A172 (cell line): ENCODE results near the gene TPD52L1. TPM values are rescaled to one million over a fixed set of nuclear protein-coding genes. Genes with fewer than 3 reads are reported as not detected.

Experiments
- DNase-seq: peaks from one replicate; pipeline ENCODE4 v3.0.0-alpha.2; 2015; ENCODE audit warnings: low spot score
- total RNA-seq: library from RNA; depleted of rRNA; stranded (reverse); fragments of >200 nt; shearing (Covaris generic); gene quantifications from 2 replicates; pipeline ENCODE4 v1.2.3, GENCODE V29; 2014

Gene TPD52L1
- total RNA-seq, 1 experiment from 2014 or later = 2.9 TPM

DNA sequence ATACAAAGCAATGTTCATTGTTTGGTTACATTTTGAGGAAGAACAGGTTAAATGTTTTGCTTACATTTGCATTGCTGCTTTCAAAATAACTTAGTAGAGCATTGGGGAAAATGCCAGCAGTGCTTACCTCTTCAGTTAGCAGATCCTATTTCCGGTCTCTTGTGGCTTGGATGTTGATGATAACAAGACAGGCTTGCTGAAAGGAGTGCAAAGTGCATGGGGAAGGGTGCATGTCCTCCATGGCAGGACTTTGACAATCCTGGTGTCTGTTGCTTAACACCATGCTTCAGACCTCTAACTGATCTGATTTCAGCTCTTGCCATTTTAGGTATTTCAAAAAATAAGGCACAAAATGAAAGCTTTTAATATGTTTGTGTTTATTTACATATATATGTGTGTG, 21.1 kb downstream of the TPD52L1 start:
- DNase-seq = no peak

DNA sequence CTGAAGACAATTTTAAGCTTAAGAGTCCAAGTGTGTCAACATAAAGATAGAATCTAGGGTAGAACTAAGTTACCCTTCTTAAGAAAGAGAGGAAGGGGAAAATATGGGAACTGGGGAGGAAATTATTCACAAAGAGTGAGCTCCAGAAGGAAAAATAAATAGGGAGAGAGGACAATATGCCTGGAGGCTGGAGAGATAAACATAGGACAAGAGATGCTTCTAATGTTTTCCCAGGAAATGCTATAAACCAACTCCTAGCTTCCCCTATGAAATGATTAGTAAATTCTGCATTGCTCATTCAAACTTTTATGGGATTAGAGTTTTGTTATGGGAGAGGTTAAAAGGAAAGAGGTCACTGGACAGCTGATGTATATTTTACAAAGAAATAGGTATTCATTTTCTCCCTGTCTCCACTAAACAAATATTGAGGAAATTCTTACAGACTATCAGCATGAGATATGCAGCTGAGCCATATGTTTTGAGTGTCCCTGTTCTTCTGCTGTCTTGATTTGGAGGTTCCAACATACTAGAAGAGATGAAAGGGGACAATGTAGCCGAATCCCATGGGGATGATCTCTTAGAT, 22.0 kb downstream of the TPD52L1 start:
- DNase-seq = no peak

- DNase-seq = no peak
These were observed 28.9 kb downstream of the TPD52L1 start for GRCh38 chr6:125182237-125183008.

DNA sequence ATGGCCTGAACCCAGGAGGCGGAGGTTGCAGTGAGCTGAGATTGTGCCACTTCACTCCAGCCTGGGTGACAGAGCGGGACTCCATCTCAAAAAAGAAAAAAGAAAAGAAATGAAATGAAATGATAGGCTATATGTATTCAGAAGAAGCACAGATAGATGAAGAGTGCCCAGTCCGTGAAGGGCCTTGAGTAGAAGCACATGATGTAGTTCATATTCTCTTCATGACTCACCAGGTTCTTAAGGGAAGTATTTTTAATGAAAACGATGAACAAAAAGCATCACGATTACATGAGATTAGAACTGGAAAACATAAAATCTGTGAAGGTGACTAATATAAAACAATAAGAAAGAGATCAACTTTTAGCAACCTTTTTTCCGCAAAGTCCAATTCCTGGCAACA, 29.8 kb downstream of the TPD52L1 start:
- DNase-seq = peak; percentile 23

GRCh38 chr6:125188037-125188436, 34.5 kb downstream of the TPD52L1 start:
- peak; percentile 56 for DNase-seq

DNA sequence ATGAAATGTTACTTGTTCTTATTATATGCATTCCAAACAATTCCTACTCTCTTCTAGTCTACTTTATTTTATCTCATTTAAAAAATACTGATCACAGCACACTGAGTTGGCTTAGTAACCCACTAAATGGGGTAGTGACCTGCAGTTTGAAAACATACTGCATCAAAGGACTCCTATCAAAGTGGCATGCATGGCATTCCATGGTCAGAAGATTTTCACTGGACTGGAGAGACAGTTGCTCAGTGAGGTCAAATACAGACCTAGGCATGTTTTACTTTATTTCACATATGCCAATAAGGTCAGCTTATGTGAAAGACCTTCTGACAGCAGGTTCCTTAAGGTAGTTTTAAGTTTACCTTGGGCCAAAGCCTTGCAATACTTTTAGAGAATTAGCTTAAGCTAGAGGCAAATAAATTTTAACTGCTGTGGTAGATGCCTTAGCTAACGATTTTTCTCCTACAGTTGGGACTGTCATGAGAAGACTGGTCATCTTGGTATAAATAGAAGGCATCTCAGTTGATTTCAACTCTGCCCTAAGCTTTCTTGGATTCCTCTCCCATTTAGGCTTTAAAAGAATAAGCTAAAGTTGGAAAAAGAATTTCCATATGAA, 35.1 kb downstream of the TPD52L1 start:
- no peak for DNase-seq

- DNase-seq = no peak
These were observed 35.9 kb downstream of the TPD52L1 start for GRCh38 chr6:125189494-125189893.

- DNase-seq = no peak
These were observed 37.1 kb downstream of the TPD52L1 start for GRCh38 chr6:125190667-125191066.

DNA sequence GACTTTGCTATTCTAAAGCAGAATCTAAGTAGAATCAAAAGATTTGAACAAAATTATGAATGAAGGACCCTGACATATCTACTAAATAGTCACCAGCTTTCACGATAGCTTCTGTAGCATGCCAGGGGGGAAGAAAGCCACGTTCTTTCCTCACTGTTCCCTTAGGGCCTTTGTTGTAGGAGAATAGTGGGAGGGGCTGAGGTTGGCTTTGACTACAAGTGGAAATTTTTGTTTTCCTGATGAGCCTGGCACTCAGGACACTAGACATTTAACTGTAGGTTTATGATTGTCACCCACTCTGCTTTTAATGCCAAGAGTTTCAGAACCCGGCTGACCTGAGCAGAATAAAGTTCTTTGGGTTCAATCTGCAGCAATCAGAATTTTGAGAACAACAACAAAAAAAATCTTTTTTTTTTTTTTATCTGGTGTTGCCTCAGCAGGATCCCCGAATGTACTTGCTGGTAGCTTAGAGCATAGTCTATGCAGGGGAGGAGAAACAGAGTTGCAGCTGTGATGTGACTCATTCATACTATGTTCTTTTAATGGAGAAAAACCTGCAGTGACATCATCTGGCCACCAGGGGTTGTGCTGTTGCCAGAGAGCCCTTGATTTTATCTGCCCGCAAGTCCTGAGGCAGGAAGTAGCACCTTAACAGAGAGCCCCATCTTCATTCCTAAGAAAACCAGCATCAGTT, 38.5 kb downstream of the TPD52L1 start:
- peak; percentile 90 for DNase-seq

DNA sequence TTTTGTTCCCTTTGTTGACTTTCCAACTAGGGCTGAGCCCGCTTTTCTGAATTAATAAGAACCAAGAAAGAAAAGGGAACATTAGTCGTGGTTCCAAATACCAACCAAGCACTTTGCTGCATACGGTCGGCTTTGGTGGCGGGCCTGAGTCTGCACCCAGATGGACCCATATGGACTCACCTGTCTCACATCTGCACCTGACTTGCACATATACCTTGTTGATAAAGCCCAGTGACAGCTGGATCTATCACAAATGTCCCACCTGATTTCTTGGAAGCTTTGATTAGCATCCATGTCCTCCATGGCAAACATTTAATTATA, 39.0 kb downstream of the TPD52L1 start:
- DNase-seq = no peak

- peak; percentile 29 for DNase-seq
These were observed 39.6 kb downstream of the TPD52L1 start for GRCh38 chr6:125193208-125193607.

GRCh38 chr6:125194941-125195340, 41.4 kb downstream of the TPD52L1 start:
- DNase-seq = no peak

- no peak for DNase-seq
These were observed 42.0 kb downstream of the TPD52L1 start for GRCh38 chr6:125195526-125195925.

DNA sequence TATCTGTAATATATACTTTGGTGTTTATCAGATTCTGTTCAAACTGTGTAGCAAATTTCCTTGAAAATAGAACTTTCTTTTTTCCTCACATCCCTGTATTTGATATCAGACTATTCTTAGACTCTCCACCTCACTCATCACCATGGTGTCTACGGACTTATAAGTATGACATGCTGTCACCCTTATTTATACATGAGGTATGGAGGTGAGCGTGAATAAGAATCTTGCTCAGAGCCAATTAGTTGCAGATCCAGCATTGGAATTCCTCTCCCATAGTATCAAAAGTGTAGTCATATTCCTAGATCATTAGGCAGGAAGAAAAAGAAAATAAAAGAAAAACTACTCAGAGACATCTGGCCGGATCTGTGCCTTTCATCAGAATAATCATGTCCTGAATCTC, 43.0 kb downstream of the TPD52L1 start:
- no peak for DNase-seq

GRCh38 chr6:125197795-125198269, 44.3 kb downstream of the TPD52L1 start:
- DNase-seq = peak; percentile 51

DNA sequence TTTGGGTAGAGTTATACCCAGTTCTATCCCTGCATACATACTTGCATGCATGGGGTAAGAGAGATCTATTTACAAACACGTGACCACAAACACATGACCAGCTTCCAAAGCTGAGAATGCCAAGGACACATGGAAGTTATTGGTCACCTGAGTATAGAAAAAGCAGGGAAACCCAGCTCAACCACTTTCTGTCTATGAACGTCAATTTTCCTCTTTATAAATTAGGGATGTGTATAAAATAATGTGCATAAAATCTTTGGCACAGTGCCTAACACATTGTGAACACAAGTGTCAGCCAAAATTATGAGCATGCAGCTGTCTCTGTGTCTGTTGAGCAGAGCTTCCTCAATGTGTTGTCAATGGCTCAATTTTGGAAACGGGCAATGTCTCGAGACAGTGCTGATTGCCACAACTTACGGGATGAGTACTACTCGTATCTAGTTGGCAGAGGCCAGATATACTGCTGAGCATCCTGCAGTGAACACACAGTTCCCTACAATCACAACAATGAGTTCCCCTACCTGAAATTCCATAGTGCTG, 44.9 kb downstream of the TPD52L1 start:
- DNase-seq = no peak

DNA sequence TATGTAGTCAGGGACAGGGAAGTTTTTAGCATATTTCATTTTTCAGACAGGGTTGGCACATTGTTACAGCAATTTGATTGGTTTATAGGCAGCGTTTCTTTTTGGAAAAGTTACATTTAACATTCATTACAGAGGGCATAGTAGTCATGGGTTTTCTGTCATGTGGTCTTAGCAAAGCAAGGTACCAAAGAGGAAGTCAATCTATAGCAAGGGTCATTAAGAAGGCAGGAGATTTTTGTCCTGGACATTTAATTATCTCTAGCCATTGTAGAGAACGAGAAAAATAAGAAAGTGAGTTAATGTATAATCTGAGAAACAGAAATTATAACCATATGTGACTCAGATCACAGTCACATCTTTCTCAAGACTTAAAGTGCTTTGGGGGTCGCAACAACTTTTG, 47.4 kb downstream of the TPD52L1 start:
- DNase-seq = no peak

DNA sequence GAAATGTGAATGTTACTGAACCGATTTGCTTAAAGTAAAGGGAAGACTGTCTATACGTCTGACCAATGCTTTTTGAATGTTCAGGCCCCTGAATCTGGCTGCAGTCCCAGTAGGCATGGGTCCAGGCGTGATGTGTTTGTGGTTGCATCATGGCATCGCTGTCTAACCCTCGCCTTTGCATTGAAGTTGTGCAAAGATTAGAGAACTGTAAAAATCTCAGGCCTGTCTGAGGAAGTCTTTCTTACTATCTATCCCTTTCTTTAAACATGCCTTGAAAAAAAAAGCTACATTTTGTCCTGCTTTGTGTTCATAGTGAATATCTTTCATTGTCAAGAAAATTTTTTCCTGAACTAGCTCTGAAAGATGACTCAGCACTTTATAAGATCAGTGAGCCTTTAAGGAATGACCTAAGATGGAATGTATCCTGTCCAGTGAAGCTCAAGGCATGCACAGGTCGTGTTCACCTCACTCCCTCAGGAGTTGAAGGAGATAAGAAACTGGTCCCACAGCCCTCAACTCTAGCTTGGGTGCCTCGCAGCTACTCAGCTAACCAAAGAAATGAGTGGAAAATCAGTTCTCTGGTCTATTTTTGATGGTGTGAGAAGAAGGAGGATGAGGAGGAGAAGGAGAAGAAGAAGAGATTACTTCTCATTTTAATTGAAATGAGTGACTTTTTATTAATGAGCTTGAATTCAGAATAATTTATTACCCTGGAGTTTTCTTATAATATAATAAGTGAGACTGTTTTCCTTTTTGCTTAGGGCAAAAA, 48.6 kb downstream of the TPD52L1 start:
- DNase-seq = peak; percentile 76

- DNase-seq = no peak
These were observed 49.8 kb downstream of the TPD52L1 start for GRCh38 chr6:125203395-125203794.

DNA sequence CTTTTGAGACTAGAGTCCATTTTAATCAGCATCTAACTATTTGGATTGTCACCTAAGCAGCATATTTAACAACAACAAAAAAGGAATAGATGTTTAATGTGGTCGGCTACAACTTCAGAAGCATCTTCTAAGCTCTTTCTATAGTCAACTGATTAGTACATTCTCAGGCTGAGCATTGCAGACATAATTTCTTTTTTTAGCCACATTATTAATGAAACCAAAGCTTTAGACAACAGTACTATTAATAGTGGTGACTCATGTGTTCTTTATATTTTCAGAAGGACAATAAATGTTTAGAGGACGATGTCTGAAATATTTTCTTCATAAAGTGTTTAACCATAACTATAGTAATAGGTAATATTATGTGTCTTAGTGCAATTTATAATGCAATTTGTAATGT, 52.4 kb downstream of the TPD52L1 start:
- no peak for DNase-seq

DNA sequence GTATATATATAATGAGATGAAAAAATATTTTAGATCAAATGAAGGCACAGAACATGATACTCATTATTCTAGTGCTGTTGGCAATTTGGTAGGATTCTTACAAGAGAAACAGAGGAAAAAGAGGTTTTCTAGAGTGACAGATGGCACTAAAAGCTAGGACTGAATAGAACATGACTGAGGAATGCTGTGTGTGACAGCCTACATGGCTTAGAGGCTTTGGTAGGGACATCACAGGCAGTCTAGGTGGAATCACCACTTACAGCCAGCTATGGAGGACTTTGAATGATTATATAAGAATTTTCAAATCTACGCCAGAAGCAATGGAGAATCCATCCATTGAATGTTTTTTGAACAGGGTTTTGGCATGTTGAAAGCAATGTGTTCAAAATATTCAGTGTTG, 52.8 kb downstream of the TPD52L1 start:
- no peak for DNase-seq

DNA sequence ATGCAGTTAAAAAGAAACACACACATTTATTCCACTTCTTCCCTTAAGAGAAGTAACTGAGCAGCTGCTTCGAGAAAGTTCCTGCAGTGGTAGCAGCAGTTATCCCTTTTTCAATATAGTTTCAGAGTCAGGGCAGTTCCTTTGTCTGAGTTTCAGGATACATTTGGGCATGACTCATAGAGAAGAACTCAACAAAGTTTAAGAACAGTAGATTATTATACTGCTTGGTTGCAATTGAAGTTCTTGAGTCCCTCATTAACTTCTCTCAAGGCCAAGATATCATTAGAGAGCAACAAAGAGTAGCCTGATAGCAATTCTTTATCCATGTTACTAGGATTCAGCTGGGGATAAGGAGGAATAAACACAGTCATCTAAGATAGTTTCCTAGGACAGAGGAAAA, 54.4 kb downstream of the TPD52L1 start:
- no peak for DNase-seq
